GM21528 (cell line): ENCODE measurements around the gene OVCA2.

Experiments used
- ATAC-seq: cut with Tn5 transposase; IDR thresholded peaks from one replicate; pipeline ENCODE4 v1.9.1; 2021; ENCODE audit warnings: mild to moderate bottlenecking, moderate library complexity; ENCODE audit not compliant: unreplicated experiment, low FRiP score

Gene OVCA2

GRCh38 chr17:2051933-2052559 lies 10.2 kb downstream of the OVCA2 start:
- ATAC-seq: no peak

GRCh38 chr17:2053380-2054261 lies 11.8 kb downstream of the OVCA2 start:
- no peak for ATAC-seq

- ATAC-seq: no peak
Measured at GRCh38 chr17:2054262-2054511, 12.4 kb downstream of the OVCA2 start.

GRCh38 chr17:2054512-2055291 lies 12.9 kb downstream of the OVCA2 start, which contains the start of gene HIC1:
Gene HIC1 (plus strand): TSS chr17:2055103. CDS start chr17:2056691, 1,588 bp downstream.
- ATAC-seq: peak; percentile 30

- ATAC-seq: no peak
Measured at GRCh38 chr17:2055292-2056205, 13.7 kb downstream of the OVCA2 start.

GRCh38 chr17:2056206-2057174 lies 14.7 kb downstream of the OVCA2 start:
- no peak for ATAC-seq

- ATAC-seq: no peak
Measured at GRCh38 chr17:2057175-2057759, 15.4 kb downstream of the OVCA2 start.

GRCh38 chr17:2057760-2058585 lies 16.2 kb downstream of the OVCA2 start:
- no peak for ATAC-seq

GRCh38 chr17:2058586-2059546 lies 17.0 kb downstream of the OVCA2 start:
- ATAC-seq: no peak

GRCh38 chr17:2059547-2060384 lies 17.9 kb downstream of the OVCA2 start:
- no peak for ATAC-seq

- no peak for ATAC-seq
Measured at GRCh38 chr17:2060385-2060658, 18.5 kb downstream of the OVCA2 start.

GRCh38 chr17:2060681-2061440 lies 19.0 kb downstream of the OVCA2 start:
- no peak for ATAC-seq

GRCh38 chr17:2061441-2061958 lies 19.7 kb downstream of the OVCA2 start:
- ATAC-seq: no peak

GRCh38 chr17:2062571-2063183 lies 20.9 kb downstream of the OVCA2 start:
- ATAC-seq: no peak
